ENCODE data around the gene AK5. TPM values are rescaled to one million over a fixed set of nuclear protein-coding genes. Genes with fewer than 3 reads are reported as not detected.

The AK5 gene
- total RNA-seq, 1 donor = 25.3 TPM

DNA sequence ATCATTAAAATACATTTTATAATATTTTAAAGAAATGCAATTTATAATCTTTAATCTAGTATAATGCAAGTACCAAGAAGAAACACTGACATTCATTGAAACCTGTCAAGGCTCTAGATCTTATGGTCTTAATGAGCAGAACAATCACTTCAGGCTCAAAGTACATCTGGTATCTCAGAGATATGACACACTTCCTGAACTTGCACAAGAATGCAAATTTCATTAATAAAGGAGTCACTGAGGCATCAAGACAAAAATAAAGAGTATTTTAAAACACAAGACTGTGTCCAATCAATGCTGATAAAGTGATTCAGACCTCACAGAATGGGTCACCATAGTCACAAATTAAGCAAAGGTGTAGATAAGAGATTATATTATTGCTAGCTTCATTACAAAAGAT is 178.1 kb downstream of the AK5 start:
- DNase-seq (ENCODE audit: insufficient read length, low spot score, missing footprints) = no peak
- H3K79me2 ChIP-seq (ENCODE audit: insufficient read depth, low read length) = no peaks in the 10 kb centered on the region
- H4K20me1 ChIP-seq (ENCODE audit: insufficient read depth, low read length) = no peaks in the 10 kb centered on the region
- H3K4me1 ChIP-seq (ENCODE audit: insufficient read depth, low read length) = no peaks in the 10 kb centered on the region
- H3K27me3 ChIP-seq (ENCODE audit: insufficient read depth, low read length) = no peaks in the 10 kb centered on the region
- no peaks in the 10 kb centered on the region for H3K36me3 ChIP-seq (ENCODE audit: insufficient read depth, low read length)
- TF ChIP-seq, protein P1, sequence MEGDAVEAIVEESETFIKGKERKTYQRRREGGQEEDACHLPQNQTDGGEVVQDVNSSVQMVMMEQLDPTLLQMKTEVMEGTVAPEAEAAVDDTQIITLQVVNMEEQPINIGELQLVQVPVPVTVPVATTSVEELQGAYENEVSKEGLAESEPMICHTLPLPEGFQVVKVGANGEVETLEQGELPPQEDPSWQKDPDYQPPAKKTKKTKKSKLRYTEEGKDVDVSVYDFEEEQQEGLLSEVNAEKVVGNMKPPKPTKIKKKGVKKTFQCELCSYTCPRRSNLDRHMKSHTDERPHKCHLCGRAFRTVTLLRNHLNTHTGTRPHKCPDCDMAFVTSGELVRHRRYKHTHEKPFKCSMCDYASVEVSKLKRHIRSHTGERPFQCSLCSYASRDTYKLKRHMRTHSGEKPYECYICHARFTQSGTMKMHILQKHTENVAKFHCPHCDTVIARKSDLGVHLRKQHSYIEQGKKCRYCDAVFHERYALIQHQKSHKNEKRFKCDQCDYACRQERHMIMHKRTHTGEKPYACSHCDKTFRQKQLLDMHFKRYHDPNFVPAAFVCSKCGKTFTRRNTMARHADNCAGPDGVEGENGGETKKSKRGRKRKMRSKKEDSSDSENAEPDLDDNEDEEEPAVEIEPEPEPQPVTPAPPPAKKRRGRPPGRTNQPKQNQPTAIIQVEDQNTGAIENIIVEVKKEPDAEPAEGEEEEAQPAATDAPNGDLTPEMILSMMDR (IDR thresholded peaks at IDR 0.05; ENCODE audit: extremely low read depth, low read depth, low read length) = no peak
- H3K9me3 ChIP-seq (ENCODE audit: low read depth, low read length) = no peaks in the 10 kb centered on the region
- no peak overlapping the region for H3K27ac ChIP-seq (ENCODE audit: low read depth, low read length)
- H2AFZ ChIP-seq (ENCODE audit: low read length) = no peak overlapping the region
- H3K4me3 ChIP-seq (ENCODE audit: insufficient read depth, low read length) = no peak overlapping the region
- H3K4me2 ChIP-seq (ENCODE audit: insufficient read depth, low read length) = no peak overlapping the region

DNA sequence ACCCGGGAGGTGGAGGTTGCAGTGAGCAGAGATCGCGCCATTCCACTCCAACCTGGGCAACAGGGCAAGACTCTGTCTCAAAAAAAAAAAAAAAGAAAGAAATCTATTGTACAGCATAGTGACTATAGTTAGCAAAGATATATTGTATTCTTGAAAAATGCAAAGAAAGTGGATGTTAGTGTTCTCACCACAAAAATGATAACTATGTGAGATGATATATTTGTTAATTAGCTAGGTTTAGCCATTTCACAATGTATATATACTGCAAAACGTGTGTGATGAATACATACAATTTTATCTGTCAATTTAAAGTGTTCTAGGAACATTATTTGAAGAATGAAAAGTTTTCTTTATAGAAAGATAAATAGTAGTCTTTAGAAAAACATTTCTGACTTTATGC is 179.9 kb downstream of the AK5 start:
- no peaks in the 10 kb centered on the region for H3K79me2 ChIP-seq (ENCODE audit: insufficient read depth, low read length)
- no peaks in the 10 kb centered on the region for H3K4me1 ChIP-seq (ENCODE audit: insufficient read depth, low read length)
- H3K27ac ChIP-seq (ENCODE audit: low read depth, low read length) = no peak overlapping the region
- H2AFZ ChIP-seq (ENCODE audit: low read length) = no peak overlapping the region
- H3K4me2 ChIP-seq (ENCODE audit: insufficient read depth, low read length) = no peak overlapping the region
- H3K27me3 ChIP-seq (ENCODE audit: insufficient read depth, low read length) = no peaks in the 10 kb centered on the region
- no peak for DNase-seq (ENCODE audit: insufficient read length, low spot score, missing footprints)
- H3K9me3 ChIP-seq (ENCODE audit: low read depth, low read length) = no peaks in the 10 kb centered on the region
- H3K36me3 ChIP-seq (ENCODE audit: insufficient read depth, low read length) = no peaks in the 10 kb centered on the region
- H3K4me3 ChIP-seq (ENCODE audit: insufficient read depth, low read length) = no peak overlapping the region
- no peaks in the 10 kb centered on the region for H4K20me1 ChIP-seq (ENCODE audit: insufficient read depth, low read length)
- TF ChIP-seq, protein P1 (IDR thresholded peaks at IDR 0.05; ENCODE audit: extremely low read depth, low read depth, low read length) = no peak

DNA sequence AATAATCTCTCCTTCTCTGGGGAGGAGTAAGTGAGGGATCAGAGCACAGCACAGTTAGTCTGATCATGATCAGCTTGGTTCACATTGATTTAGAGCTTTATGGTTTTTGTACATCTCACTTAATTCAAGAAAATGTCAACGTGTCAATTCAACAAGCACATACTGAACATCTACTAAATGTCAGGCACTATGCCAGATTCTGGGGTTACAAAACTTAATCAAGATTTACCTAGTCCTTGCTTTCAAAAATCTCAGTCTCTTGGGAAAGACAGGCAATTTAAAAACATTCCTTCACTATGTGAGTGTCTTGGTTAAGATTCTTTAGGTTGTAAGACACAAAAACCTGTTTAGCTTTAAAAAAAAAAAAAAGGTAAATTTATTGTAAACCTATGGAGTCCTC is 181.4 kb downstream of the AK5 start:
- H3K4me3 ChIP-seq (ENCODE audit: insufficient read depth, low read length) = no peak overlapping the region
- no peak overlapping the region for H2AFZ ChIP-seq (ENCODE audit: low read length)
- H3K36me3 ChIP-seq (ENCODE audit: insufficient read depth, low read length) = no peaks in the 10 kb centered on the region
- H3K4me2 ChIP-seq (ENCODE audit: insufficient read depth, low read length) = no peak overlapping the region
- H3K9me3 ChIP-seq (ENCODE audit: low read depth, low read length) = no peaks in the 10 kb centered on the region
- H3K27me3 ChIP-seq (ENCODE audit: insufficient read depth, low read length) = no peaks in the 10 kb centered on the region
- no peaks in the 10 kb centered on the region for H3K79me2 ChIP-seq (ENCODE audit: insufficient read depth, low read length)
- no peaks in the 10 kb centered on the region for H4K20me1 ChIP-seq (ENCODE audit: insufficient read depth, low read length)
- no peak for DNase-seq (ENCODE audit: insufficient read length, low spot score, missing footprints)
- H3K4me1 ChIP-seq (ENCODE audit: insufficient read depth, low read length) = no peaks in the 10 kb centered on the region
- no peak overlapping the region for H3K27ac ChIP-seq (ENCODE audit: low read depth, low read length)
- TF ChIP-seq, protein P1 (IDR thresholded peaks at IDR 0.05; ENCODE audit: extremely low read depth, low read depth, low read length) = no peak

DNA sequence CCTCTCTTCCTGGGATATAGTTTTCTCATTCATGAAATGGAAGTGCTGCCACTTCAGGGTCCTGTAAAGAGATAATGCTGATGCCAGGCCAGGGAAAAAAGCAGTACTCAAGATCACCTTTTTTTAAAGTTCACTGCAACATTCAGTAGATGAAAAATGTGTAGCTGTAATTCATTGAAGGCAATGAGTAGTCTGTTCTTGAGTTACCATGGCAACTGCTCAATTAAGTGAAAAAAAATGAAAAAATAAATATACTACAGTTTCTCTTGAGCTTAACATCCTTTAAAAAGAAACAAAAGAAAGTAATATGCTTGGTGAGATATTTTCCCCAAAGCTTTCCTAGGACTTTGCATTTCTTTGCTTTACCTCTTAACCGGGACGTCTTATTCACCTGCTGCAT is 183.3 kb downstream of the AK5 start:
- Histone ChIP-seq H3K4me1 (ENCODE audit: insufficient read depth, low read length) (peaks cover 5% of the 10 kb centered on the region), H2AFZ (ENCODE audit: low read length) (no peak overlapping the region), H3K36me3 (ENCODE audit: insufficient read depth, low read length) (no peaks in the 10 kb centered on the region), H3K27me3 (ENCODE audit: insufficient read depth, low read length) (no peaks in the 10 kb centered on the region), H4K20me1 (ENCODE audit: insufficient read depth, low read length) (no peaks in the 10 kb centered on the region), H3K4me2 (ENCODE audit: insufficient read depth, low read length) (no peak overlapping the region), H3K9me3 (ENCODE audit: low read depth, low read length) (no peaks in the 10 kb centered on the region), H3K79me2 (ENCODE audit: insufficient read depth, low read length) (no peaks in the 10 kb centered on the region), H3K27ac (ENCODE audit: low read depth, low read length) (no peak overlapping the region), H3K4me3 (ENCODE audit: insufficient read depth, low read length) (no peak overlapping the region)
- no peak for DNase-seq (ENCODE audit: insufficient read length, low spot score, missing footprints)
- TF ChIP-seq, protein P1 (IDR thresholded peaks at IDR 0.05; ENCODE audit: extremely low read depth, low read depth, low read length) = no peak

Data from osteoblast (primary cell).